ENCODE results near the gene BRD3OS.

BRD3OS gene

DNA sequence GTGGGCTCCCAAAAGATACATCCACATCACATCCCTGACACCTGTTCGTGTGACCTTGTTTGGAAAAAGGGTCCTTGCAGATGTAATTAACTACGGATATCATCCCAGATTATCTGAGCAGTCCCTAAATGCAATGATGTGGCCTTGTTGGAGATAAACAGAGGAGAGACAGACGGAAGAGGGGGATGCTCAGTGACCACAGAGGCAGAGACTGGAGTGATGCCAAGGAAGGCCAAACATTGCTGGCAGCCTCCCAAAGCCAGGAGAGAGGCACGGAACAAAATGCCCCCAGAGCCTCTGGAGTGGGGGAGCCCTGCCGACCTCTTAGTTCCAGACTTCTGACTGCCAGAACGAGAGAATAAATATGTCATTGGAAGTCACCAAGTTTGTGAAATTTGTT lies 18.1 kb upstream of the BRD3OS start:
- DNase-seq, result no peak

DNA sequence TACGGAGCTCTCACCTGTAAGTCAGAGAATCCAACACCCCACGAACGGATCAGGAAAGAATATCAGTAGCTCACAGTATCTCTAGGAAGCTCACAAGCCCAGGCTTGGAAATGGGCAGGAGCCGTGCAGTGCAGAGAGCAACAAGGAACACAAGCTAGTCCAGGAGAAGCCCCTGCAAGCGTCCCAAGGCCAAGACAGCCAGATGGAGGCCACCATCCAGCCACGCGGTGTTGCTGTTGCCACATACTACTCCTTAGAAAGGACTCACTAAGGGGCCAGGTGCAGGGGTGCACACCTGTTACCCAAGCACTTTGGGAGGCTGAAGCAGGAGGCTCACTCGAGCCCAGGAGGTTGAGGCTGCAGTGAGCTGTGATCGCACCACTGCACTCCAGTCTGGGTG lies 17.7 kb upstream of the BRD3OS start:
- no peak for DNase-seq

DNA sequence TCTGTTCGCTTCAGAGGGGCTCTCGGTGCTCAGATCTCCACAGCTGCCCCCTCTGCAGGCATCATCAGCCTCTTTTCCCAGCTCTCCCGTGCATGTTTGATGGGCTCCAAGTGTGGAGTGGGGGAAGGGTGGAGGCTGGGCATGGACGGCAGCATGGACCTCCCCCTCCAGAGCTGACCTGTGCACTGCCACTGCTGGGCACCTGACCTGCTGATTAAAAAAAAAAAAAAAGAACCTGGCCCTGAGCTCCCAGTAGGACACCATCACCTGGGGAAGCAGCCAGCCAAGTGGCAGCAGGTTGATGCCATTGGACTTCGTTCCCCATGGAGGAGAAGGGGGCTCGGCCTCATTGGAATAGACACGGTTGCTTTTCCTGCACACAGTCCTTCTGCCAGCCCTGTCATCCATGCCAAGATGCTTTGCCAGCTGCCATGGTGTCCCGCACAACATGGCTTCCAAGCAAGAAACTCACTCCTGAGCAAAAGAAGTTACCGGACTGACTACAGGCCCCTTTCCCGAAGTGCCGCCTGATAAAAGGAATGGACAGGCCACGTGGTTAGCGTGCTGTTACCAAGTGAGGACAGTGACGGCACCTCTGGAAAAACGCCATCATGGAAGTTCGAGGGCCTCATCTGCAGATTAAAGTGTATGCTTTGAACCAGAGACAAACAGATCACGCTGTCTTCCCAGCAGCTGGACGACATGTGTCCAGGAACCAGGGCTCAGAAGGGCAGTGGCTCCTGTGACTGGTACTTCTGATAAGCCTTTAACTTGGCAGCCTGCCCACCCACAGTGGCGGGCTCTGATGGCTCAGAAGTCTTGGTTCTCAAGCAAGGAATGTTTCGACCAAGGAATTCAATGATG lies 14.7 kb upstream of the BRD3OS start:
- DNase-seq, result no peak

DNA sequence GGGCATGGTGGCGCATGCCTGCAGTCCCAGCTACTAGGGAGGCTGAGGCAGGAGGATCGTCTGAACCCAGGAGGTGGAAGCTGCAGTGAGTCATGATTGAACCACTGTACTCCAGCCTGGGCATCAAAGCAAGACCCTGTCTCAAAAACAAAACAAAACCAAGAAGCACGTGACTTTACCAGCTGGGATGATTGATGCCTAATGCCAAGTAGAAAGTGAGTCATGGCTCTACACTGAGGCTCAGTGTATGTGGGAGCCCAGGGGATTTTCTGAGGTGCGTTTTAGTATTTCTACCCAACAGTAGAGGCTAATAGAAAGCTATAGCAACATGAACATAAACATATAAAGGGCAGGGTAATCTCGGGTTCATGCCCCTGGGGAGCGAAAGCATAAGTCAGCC lies 13.9 kb upstream of the BRD3OS start:
- no peak for DNase-seq

DNA sequence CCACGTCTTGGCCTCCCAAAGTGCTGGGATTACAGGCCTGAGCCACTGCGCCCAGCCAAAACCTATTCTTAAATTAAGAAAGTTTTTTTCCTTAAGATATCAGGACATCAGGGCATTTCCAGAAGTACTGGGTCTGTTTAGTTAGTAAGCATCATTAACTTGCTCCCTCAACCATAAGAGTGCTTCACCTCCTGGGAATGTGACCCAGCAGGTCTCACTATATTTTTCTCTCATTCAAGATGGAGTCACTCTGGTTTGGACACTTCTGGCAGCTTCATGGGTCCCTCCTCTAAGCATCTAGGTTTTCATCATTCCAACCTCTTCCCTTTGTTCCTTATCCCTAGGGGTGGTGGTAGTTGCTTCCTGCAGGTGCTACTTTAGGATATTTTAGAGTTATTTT lies 10.3 kb upstream of the BRD3OS start:
- DNase-seq, result no peak

DNA sequence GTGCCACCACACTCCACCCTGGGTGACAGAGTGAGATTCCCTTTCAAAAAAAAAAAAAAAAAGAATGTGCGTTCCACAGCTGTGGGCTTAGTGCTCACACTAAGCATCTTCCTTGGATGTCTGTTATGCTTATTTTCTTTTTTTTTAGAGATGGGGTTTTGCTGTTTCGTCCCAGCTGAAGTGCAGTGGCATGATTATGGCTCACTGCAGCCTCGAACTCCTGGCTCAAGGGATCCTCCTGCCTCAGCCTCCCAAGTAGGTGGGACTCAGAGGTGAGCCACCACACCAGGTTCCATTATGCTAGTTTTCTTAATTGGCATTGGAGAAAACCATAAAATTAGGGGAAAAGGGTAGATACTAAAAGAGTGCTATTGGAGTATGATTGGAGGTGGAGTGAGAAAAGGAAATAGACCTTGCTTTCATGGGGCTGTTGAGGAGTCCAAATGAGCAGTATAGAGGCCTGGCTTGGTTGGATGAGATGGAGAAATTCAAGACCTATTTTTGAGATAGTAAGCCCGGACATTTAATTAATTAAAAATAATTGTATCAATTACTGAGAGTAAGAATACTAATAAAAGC lies 978 bp upstream of the BRD3OS start:
- no peak for DNase-seq

DNA sequence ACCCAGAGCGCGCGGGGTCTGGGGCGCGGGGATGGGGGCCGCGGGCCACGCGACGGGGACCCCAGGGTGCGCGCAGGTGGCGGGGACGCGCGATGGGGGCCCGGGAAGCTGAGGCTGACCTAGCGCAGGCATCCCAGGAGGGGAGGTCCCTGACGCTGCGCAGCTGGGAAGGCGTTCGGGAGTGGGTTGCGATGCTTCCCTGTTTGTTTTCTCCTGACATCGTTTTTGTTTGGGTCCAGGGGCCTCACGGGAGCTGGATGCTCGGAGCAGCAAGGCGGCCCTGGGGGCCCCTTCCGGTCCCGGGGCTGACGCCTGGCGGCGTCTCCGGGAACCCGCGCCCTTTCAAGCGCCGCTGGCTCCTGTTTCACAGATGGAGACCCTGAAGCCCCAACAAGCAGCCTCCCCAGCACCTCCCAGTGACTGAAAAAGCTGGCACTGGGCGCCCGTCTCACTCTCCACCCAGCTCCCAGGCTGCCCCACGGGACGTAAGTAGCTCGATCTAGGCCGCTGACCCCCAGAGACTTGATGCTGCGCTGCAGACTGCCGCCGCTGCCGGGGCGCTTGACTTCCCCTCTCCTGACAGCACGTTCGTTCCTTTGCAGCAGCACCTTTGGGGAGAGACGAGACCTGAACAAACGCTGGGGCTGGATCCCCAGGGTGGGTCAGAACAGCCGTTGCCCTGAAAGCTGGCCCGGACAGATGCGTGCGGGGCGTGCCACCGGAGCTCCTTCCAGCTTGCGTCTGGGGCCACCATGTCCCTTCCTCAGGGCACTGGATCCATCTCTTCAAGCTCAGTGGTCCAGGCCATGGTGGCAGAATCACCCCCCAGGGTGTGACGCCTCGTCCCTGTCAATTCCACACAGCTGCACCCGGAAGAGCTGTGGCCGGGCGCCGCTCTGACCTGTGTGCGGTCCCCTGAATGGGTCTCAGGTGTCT lies 593 bp downstream of the BRD3OS start:
- DNase-seq, result peak; percentile 24

DNA sequence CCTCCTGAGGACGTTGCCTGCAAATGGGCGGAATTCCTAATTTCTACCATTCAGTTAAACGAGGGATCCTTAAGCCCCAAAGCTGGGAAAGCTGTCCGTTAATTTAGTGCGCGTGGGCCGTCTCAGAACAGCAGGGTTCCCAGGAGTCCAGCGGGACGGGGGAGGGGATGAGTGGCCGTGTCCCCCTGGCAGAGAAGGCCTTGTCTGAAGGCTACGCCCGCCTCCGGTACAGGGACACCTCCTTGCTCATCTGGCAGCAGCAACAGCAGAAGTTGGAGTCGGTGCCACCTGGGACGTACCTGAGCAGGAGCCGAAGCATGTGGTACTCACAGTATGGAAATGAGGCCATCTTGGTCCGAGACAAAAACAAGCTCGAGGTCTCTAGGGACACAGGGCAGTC lies 1.3 kb downstream of the BRD3OS start:
- no peak for DNase-seq

DNA sequence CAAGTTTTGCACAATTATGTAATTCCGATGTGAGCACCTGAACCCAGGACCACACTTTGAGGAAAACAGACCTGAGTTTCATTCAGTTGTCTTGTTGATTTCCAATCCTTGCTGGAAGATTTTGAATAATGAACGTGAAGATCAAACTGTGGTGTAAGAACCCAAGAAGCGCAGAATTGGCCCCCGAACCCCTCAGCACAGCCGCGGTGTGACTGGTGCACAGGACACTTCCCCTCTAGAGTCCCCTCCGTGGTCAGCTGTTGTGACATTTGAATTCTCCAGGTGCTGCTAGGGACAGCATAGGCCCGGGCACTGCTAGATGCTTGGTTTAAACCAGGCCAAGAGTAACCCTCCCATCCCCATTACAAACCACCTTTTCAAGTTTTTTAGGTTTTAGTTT lies 1.7 kb downstream of the BRD3OS start:
- DNase-seq, result no peak

DNA sequence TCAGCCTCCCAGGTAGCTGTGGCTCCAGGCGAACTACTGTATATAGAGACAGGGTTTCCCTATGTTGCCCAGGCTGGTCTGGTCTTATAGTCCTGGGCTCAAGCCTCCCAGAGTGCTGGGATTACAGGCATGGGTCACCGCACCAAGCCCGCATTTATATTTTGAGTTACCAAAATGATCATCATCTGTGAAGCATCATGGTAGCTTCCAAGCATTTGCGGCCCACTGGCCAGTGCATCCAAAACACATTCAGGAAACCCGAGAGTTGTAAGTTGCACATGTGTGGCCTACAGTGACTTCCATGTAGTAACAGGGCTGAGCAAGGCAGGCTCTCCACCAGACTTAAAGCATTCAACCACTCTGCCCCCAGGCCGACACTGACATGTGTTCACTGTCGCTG lies 2.3 kb downstream of the BRD3OS start:
- DNase-seq, result no peak

DNA sequence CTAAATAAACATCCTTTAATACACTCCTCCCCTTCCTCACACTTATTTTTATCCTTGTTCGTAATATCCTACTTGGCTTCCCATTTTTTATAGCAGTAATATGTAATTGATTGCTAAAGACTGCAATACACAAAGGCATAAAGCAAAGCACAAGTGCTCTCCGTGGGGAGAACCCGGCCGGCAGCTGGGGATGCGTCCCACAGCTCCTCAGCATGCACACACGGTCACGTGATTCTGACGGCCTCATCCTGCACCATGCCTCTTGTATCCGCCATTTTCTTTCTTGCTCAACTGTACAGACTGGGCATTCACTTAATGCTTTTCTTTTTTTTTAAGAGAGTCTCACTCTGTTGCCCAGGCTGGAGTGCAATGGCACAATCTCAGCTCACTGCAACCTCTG lies 2.8 kb downstream of the BRD3OS start:
- DNase-seq, result no peak

DNA sequence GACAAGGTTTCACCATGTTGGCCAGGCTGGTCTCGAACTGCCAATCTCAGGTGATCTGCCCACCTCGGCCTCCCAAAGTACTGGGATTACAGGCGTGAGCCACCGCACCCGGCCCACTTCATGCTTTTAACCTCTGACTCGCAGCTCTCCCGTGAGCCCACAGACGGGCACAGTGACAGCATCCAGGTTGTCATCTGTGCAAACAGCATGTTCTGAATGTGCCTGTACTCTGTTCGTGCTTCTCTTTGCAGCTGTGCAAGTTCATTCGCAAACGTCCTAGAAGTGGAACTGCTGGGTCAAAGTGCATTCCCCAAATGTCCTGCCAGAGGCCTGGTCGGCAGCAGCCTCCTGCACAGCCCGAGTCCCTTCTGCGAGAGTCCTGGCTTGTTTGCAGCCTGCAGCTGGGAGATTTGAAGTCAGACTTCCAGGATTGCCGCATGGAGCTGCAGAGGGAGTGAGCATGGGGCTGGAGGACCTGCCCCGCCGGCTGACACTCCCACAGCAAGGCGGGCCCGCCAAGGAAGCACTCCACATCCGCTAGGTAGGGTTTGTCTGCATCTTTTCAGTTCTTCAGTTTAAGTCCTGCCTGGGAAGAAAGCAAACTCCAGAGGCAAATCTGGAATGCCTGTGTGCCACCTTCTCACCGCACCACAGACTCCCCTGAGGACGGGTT lies 3.4 kb downstream of the BRD3OS start:
- no peak for DNase-seq

DNA sequence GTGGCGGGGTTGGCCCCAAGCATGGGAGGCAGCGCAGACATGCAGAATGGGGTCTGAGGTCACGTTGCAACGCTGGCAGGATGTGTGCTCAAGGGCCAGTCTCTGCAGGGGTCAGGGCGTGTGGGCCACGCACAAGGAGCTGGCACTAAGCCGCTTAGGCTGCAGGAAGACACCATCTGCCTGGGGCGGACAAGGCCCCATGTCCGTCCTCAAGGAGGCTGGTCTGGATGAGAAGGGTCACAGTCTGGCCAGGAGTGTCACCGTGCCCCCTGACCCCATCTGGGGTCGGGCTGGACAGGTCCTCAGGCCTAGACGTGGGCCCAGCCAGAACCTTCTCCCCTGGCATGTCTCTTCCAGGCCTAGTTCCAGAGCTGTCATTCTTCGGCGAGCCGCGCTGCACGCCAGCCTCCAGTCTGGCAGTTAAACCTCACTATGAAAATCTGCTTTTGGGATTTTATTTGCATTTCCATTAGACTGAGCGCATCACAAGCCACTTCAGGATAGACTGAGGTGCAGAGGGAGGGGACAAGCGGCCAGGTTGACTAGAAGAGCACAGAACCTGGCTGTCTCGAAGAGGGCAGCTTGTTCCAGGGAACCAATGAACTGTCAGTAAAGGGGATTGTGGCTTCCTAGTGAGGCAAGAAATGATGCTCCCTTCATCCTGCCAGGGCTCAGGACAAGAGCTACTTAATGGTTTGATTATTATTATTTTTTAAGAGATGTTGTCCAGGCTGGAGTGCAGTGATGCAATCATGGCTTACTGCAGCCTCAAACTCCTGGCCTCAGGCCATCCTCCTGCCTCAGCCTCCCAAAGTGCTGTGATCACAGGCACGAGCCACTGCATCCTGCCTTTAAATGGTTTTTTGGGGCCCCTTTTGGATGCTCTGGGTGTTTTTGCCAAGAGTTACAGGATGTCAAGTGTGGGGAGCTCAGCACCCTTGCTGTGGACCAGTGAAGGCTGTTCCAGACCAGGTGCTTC lies 4.3 kb downstream of the BRD3OS start:
- DNase-seq, result no peak

DNA sequence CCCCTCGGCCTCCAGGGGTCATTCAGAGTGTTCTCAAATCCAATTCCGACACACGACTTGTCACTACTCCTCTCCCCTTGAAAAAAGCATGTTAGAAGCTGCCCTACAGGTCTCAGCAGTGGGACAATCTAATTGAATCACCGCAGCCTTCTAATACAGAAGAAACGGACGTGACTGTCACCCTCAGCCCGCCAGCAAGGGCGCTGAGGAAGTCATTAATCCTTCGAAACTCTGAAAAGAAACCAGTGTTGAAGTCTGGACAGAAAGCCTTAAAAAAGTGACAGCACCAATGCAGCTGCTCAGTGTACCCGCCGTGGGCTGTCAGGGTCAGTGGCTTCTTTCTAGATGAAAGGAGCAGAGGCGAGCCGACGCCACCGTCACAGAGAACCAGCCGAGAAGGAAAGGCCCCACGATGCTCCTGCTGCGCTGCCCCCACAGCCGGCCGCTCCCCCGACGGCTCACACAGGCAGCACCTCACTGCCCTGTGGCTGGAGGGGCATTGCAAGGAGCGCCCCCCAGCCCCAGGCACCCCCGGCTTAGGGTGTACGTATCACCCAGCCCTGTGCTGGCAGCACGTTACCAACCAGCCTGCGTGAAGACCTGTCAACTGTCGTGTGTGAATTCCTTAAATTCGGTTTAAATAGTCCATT lies 5.7 kb downstream of the BRD3OS start:
- no peak for DNase-seq

DNA sequence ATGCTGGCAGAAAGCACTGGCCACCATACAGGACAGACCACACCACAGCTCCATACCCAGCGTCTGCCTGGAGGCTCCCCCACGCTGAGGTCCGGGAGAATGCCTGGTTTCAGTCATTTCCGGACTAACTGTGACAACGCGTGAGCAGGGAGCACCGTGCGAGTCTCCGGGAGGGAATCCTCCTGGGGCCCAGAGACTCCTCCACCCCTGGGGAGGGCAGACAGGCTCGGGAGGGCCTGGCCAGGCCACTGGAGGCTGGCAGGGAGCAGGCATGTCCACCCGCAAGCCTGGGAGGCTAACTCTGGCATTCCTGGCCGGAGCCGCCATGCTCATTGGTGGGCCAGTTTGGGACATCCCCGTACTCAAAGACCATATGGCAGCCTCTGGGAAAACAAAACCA lies 6.5 kb downstream of the BRD3OS start:
- no peak for DNase-seq

DNA sequence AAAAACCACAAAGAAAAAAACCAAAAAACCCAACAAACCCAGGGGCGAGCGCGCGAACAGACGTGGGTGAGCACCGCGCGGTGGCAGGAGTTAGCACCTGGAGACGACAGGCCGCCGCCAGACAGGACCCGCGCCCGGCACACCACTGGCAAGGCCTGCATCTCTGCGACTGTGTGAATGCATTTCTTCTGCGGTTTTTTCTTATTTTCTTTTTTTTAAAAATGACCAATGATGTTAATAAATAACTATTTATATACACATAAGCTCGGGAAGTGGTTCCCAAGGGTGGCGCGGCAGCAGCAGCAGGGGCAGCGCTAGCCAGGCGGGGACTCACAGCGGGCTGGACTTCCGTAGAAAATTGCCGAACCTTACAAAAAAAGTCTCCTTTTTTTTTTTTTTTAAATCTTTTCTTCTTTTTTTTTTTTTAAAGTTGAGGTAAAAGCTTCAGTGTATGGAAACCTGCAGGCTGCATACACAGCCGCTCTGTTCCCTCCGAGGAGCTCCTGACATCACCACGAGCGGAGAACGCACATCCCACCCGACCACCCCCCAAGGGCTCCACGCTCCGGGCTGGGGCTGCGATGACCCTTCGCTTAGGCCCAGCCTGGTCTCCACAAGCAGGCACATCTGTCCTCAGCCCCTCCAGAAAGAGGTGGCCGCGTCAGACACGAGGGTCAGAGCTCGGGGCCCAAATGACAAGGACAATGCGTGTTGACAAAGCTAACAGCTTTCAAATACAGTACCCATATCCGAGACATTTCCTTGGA lies 7.4 kb downstream of the BRD3OS start:
- no peak for DNase-seq

DNA sequence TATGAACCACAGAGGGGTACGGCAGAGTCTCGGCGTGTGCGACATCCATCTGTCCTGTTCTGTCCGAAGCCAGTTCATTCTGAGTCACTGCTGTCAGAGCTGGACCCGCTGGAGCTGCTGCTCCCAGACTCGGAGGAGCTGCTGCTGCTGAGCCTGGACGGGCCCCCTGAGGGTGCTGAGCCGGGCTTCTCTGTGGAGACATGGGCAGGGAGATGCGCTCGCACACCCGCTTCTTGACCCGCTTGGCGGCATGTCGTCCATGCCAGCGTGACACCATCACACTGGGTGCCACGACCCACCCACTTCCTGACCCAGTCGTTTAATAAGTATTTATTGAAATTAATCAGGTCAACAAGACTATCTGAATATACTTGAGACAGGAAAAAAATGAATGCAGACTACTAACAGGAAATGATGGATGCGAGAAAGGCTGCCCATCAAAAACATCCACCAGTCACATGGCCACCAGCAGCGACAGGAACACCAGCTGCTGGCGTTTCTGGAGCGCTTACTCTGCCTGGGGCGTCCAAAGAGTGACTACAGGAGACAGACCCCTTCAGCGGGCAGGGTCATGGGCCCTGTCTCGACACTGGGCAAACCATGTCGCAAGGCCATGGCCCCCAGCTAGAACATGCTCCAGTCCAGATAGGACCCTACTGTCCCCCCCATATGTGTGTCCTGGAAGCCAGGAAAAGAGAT lies 8.4 kb downstream of the BRD3OS start:
- DNase-seq, result no peak

DNA sequence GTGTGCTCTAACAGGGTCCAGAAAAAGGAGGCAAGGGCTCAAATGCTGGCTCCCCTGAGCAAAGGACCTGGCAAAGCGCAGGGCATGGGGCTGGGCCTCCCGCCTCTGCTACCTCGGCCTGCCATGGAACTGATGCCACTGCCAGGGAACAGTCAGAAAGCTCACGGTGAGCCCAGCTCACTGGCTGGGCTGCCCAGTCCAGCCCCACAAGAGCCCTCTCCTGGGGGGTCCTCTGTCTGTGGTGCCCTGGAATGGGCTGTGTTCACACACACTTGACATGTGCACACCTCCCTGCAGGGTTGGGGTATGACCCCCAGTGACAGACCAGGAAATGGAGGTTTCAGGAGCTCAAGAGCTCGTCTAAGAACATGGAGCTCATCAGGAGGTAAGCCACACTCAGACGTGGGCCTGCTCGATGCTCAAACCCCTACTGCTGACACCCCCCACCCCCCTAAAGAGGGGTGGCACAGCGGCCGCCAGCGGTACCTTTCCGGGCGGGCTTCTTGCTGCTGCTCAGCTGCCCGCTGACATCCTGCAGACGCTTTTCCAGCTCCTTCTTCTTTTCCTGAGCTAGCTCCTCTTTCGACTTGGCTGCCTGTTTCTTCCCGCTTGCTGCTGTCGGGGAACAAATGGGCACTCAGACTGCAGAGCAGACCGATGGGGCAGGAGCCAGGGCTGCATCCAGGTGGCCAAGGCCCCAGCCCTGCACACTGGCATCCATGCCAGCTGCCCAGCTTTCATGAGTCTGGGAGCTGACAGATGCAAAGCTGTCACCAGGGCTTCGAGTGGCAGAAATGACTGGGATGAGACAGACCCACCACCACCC lies 9.1 kb downstream of the BRD3OS start:
- no peak for DNase-seq
